CD4-positive, alpha-beta T cell treated with Interleukin-17A for 4 hours (primary cell): ENCODE measurements around the gene TSGA10.
"Not testable (repeated sequence)": the region's sequence is repeated elsewhere in the genome, so short reads cannot be mapped to it uniquely, and the experiment has no call there.

Source experiments
- DNase-seq: peaks from one replicate; pipeline ENCODE4 v3.0.0-alpha.2; 2020; ENCODE audit warnings: mixed read lengths

TSGA10 gene, protein sequence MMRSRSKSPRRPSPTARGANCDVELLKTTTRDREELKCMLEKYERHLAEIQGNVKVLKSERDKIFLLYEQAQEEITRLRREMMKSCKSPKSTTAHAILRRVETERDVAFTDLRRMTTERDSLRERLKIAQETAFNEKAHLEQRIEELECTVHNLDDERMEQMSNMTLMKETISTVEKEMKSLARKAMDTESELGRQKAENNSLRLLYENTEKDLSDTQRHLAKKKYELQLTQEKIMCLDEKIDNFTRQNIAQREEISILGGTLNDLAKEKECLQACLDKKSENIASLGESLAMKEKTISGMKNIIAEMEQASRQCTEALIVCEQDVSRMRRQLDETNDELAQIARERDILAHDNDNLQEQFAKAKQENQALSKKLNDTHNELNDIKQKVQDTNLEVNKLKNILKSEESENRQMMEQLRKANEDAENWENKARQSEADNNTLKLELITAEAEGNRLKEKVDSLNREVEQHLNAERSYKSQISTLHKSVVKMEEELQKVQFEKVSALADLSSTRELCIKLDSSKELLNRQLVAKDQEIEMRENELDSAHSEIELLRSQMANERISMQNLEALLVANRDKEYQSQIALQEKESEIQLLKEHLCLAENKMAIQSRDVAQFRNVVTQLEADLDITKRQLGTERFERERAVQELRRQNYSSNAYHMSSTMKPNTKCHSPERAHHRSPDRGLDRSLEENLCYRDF

GRCh38 chr2:99154643-99155536 is at the start of gene TSGA10, which contains the start of gene LIPT1:
TSGA10 (minus strand) TSS chr2:99154942; CDS start chr2:99109439, 45,503 bp downstream.
LIPT1 (plus strand) TSS chr2:99154967; CDS start chr2:99161958, 6,991 bp downstream.
- DNase-seq: peak; percentile 93

DNA sequence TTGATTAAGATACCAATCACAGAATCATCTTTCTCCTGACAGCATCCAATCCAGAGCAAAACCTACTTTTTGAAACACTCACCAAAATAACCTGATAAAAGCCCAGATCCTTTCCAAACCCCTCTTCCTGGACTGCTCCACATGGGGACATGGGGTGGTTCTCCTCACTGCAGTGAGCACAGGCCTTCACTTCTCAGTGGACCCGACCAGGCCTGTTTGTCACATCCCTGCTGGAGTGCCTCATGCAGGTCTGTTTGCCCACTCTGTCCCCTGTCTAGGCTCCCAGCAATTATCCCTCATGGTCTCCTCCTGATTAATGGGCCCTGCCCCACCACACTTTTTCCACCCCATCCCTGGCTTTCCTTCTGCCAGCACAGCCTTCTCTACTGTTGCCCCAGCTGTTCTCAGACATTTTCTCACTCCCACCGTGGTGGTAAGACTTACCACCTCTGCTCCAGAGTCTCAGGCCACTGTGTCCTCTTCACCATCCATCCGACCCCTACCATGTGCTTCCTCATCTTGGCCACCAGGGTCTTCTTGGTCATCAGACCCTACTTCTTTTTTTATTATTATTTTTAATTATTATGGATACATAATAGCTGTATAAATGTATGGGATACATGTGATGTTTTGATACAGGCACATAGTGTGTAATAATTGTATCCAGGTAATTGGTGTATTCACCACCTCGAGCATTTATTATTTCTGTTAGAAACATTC is 47.4 kb upstream of the TSGA10 start:
- DNase-seq: no peak

DNA sequence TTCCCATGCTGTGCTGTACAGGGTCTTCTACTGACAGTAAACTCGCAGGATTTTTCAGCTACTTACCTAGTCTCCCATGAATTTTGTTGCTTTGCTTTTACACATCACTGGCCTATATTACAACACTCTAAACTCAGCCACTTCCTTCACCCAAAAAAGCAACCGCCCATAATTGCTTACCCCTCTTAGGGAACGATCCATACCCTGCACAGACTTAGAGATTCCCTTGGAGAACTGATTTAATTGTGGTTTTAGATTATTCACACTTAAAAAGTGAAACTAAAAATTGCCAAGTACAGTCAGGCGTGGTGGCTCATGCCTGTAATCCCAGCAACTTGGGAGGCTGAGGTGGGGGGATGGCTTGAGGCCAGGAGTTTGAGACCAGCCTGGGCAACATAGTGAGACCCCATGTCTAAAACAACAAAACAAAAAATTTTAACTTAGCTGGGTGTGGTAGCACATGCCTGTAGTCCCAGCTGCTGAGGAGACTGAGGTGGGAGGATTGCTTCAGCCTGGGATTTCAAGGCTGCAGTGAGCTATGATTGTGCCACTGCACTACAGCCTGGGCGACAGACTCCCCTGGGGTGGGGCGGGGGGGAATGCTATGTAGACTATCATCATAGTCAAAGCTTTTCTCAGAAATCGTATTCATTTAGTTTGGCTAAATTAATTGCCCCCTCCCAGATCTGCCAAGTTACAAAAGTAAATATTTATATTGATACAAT is 45.5 kb upstream of the TSGA10 start:
- DNase-seq: no peak

GRCh38 chr2:99198103-99198841 is 43.5 kb upstream of the TSGA10 start:
- DNase-seq: no peak

- not testable (repeated sequence) for DNase-seq
Observed at GRCh38 chr2:99192364-99192763, 37.6 kb upstream of the TSGA10 start.

- no peak for DNase-seq
Observed at GRCh38 chr2:99190548-99190947, 35.8 kb upstream of the TSGA10 start.

DNA sequence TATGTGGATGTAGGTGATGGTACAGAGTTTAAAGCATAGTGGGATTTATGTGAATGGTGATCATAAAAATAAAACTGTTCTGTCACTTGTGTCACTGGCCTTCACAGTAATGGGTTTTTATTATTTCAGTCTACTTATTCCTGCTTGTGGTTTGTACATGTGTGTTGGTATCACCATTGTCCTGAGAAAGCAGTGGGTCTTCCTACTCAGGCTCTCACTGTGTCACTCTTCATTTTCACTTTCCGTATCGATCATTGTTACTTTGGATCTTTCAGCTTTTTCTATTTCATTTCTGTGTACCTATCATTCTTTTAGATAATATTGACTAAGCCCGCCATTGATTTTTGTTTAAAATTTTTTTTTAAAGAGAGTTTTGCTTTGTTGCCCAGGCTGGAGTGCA is 33.6 kb upstream of the TSGA10 start:
- no peak for DNase-seq

DNA sequence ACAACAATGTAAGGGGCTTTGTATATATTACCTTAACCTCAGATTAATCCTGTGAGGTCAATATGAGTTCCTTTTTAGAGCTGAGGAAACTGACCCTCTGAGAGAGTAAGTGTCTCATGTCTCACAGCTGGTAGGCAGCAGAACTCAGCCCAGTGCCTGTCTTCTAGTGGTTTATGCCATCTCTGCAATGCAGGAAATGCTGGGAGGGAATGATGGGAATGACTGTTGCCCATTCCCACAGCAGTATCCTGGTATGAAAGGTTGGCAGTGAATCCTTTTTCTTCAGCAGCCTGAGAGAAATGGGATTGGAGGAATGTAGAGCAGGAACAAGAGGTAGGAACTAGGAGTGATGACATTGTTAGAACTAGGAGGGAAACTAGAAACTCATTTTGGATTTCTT is 32.3 kb upstream of the TSGA10 start:
- DNase-seq: no peak

- no peak for DNase-seq
Observed at GRCh38 chr2:99184811-99185210, 30.1 kb upstream of the TSGA10 start.

GRCh38 chr2:99183025-99183424 is 28.3 kb upstream of the TSGA10 start:
- no peak for DNase-seq

- no peak for DNase-seq
Observed at GRCh38 chr2:99181624-99182000, 26.9 kb upstream of the TSGA10 start.

DNA sequence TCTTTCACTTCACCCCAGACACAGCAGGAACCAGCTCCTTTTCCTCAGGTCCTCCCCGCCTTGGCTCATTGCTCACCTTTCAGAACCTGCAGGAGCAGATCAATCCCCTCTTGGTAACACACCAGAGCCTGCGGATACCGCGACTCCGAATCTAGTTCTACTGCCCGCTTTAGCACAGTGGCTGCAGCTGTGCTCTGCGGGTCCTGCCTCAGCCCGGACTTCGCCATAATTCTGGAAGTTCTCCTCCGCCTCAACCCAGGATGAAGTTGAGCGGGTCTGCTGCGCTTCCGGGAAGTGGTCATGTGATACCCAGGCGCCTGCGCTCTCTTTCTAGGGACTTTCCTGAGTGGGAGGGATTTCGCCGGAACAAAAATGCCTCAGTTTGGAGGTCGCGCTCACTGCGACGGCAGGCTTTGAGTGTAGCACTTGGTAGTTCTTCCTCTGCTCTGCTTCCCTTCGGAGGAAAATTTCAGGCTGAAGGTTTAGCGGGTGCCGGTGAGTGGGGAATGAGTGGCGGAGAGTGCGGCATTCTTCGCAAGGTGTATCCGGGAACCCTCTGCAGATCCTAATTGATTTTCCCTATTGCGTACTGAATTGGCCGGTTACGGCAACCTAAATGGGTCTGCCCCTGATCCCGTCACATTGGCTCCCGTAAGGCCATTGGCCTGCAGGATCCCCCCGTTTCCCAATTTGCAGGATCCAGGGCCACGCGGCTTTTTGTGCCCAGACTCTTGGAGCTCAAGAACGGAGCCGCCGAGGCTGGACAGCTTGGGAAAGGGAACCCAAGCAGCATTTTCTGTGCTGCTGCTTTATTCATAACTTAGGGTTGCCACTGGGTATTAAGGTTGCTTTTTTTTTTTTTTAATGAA is 26.2 kb upstream of the TSGA10 start, which contains the start of the genes MITD1 and MRPL30:
TSS of gene MITD1 (minus strand) at position 304 of the 869 bp plus-strand sequence. CDS start at position 227, 77 bp downstream.
TSS of gene MRPL30 (plus strand) at position 430 of the 869 bp plus-strand sequence. CDS start 5,020 bp downstream, outside the sequence.
- peak; percentile 90 for DNase-seq

- DNase-seq: no peak
Observed at GRCh38 chr2:99171377-99172140, 16.8 kb upstream of the TSGA10 start.

DNA sequence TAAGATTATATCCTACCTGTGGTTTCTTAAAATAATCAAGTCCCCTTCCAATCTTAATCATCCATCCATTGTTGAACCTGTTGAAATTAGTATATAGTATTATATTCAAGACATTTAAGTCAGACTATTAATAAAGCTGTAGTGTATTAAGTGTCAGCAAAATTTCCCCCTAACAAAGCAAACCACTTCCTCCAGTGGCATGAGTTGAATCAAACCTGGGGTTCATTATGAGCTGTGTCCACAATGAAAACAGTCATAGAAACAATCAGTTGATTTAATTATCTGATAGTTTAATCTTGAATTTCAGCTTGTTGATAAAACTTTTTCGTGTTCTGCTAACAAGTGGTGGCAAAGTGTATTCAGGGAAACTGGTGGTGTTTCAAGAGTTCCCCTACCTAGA is 14.8 kb upstream of the TSGA10 start:
- DNase-seq: no peak

GRCh38 chr2:99166218-99166617 is 11.5 kb upstream of the TSGA10 start:
- no peak for DNase-seq

- no peak for DNase-seq
Observed at GRCh38 chr2:99159594-99159993, 4.9 kb upstream of the TSGA10 start.

DNA sequence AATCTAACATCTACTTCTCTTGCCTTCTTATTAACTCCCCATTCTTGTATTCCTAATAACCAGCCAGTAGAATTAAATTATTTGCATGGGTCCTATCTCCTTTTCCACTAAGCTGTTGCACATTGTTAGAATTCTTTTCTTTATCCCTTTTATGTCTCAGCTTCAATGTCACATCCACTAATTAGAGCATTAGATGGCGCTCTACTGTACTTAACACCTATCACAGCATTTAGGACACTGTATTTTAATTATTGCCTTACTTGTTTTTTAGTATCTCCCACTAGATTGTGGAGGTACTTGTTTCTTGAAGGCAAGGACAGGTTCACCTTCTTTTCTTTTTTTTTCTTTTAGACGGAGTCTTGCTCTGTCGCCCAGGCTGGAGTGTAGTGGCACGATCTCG is 3.9 kb upstream of the TSGA10 start:
- no peak for DNase-seq

GRCh38 chr2:99156891-99157290 is 2.1 kb upstream of the TSGA10 start:
- no peak for DNase-seq
